HL-60 (cell line): Measurements from ENCODE around the gene ANKRD13A.

Experiments
- DNase-seq, 2 experiments: peaks; one replicate each; pipeline ENCODE4 v3.0.0-alpha.2; 2010 to 2020; ENCODE audit warnings: low read depth in 1 of 2, low spot score in 1 of 2
- H3K27ac ChIP-seq: fragments of 250-450 bp; sonication (Bioruptor Pico); replicated peaks from 2 replicates; pipeline ENCODE4 v1.5.1; 2020; ENCODE audit warnings: mild to moderate bottlenecking, moderate library complexity
- H3K27me3 ChIP-seq: fragments of 250-450 bp; sonication (Bioruptor Pico); 2 replicates; pipeline ENCODE4 v1.5.1; 2021; ENCODE audit warnings: mild to moderate bottlenecking, moderate library complexity; ENCODE audit not compliant: insufficient read depth, poor library complexity, severe bottlenecking
- H3K4me3 ChIP-seq: replicated peaks from 2 replicates; pipeline ENCODE4 v1.5.1; 2011; ENCODE audit warnings: mild to moderate bottlenecking, control low read depth, low read length; ENCODE audit not compliant: insufficient read depth
- GABPA ChIP-seq: IDR thresholded peaks from 2 replicates; pipeline ENCODE4 v1.6.1; 2012; ENCODE audit warnings: low read depth
- POLR2AphosphoS5 ChIP-seq: IDR thresholded peaks from 2 replicates; pipeline ENCODE4 v1.6.1; 2012; ENCODE audit warnings: low read depth
- REST ChIP-seq: IDR thresholded peaks from 2 replicates; pipeline ENCODE4 v1.6.1; 2012; ENCODE audit warnings: low read depth; ENCODE audit not compliant: insufficient replicate concordance
- SPI1 ChIP-seq: IDR thresholded peaks from 2 replicates; pipeline ENCODE4 v1.6.1; 2012; ENCODE audit warnings: low read depth, mild to moderate bottlenecking, borderline replicate concordance
- TF ChIP-seq, protein P1 (sequence below): IDR thresholded peaks from one replicate; pipeline ENCODE4 v1.5.1; 2011; ENCODE audit warnings: low read length, control low read depth, inconsistent platforms; ENCODE audit not compliant: insufficient read depth

ANKRD13A gene

DNA sequence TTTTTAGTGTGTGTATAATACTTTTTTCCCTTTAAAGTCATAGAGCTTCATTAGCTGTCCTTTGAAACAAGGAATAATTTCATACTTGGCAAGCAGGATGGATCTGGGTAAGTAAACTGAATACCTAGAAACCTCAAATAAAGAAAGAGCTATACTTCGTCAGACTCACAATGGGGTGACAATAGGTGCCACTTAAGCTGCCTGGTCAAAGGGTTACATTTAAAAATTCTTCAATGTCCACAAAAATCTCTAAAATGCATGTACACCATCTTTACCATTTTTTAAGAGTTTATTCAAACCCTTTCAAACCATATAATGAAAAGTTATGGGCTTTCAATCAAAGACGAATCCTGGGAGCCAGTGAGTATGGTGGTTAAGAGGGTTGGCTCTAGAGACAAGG, 6.1 kb upstream of the ANKRD13A start:
- Histone ChIP-seq H3K27ac (peak overlapping the region; percentile 3; the same call in 1 of the 2 replicates), H3K4me3 (no peak overlapping the region), H3K27me3 (no peaks in the 10 kb centered on the region)
- no peak for DNase-seq
- no peak for TF ChIP-seq SPI1
- TF ChIP-seq, protein P1, sequence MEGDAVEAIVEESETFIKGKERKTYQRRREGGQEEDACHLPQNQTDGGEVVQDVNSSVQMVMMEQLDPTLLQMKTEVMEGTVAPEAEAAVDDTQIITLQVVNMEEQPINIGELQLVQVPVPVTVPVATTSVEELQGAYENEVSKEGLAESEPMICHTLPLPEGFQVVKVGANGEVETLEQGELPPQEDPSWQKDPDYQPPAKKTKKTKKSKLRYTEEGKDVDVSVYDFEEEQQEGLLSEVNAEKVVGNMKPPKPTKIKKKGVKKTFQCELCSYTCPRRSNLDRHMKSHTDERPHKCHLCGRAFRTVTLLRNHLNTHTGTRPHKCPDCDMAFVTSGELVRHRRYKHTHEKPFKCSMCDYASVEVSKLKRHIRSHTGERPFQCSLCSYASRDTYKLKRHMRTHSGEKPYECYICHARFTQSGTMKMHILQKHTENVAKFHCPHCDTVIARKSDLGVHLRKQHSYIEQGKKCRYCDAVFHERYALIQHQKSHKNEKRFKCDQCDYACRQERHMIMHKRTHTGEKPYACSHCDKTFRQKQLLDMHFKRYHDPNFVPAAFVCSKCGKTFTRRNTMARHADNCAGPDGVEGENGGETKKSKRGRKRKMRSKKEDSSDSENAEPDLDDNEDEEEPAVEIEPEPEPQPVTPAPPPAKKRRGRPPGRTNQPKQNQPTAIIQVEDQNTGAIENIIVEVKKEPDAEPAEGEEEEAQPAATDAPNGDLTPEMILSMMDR: no peak
- TF ChIP-seq REST: no peak
- TF ChIP-seq GABPA: no peak
- no peak for TF ChIP-seq POLR2AphosphoS5

GRCh38 chr12:109994401-109995175, 4.6 kb upstream of the ANKRD13A start:
- H3K27ac ChIP-seq: peak overlapping the region; percentile 100
- H3K27me3 ChIP-seq: no peaks in the 10 kb centered on the region
- peak in 1 of 2 experiments; percentile 32 for DNase-seq
- TF ChIP-seq REST: no peak
- TF ChIP-seq SPI1: peak; percentile 95
- peak overlapping the region; percentile 83 for H3K4me3 ChIP-seq

DNA sequence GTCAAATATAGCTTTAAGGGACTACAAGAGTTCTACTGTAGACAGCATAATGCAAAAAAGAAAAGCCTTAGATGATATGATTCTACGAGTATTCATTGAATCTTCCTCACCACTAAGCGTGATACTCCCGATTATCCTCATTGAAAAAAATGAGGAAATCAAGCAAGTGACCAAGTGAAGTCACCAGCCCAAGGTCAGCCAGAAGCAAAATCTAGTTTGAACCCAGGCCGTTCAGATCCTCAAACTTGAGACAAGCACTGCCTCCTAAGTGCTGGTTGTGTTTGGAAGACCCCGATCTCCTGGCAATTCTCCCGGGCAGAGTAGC, 3.9 kb upstream of the ANKRD13A start:
- TF ChIP-seq, protein P1: no peak
- no peak for TF ChIP-seq GABPA
- no peak for TF ChIP-seq REST
- TF ChIP-seq POLR2AphosphoS5: no peak
- no peak; the same call in 1 of the 2 replicates for TF ChIP-seq SPI1
- Histone ChIP-seq H3K27ac (peak overlapping the region; percentile 100), H3K27me3 (no peaks in the 10 kb centered on the region), H3K4me3 (peak overlapping the region; percentile 83)
- no peak for DNase-seq
